Measurements from ENCODE around the gene ELOB. TPM values are rescaled to one million over a fixed set of nuclear protein-coding genes. Genes with fewer than 3 reads are reported as not detected.

ELOB gene
- total RNA-seq, 1 donor from 2014 or later: 1,184 TPM

DNA sequence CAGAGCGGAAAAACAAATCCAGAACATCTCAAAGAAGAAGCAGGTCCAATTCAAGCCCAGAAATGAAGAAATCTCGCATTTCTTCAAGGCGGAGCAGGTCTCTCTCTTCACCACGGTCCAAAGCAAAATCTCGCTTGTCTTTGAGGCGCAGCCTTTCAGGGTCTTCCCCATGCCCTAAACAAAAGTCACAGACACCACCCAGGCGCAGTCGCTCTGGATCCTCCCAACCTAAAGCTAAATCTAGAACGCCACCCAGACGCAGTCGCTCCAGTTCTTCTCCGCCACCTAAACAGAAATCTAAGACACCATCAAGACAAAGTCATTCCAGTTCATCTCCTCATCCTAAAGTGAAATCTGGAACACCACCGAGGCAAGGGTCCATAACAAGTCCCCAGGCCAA lies 14.4 kb downstream of the ELOB start:
- H3K27ac ChIP-seq: no peak overlapping the region
- no peak for DNase-seq (ENCODE audit: low spot score in 2 of 2)

DNA sequence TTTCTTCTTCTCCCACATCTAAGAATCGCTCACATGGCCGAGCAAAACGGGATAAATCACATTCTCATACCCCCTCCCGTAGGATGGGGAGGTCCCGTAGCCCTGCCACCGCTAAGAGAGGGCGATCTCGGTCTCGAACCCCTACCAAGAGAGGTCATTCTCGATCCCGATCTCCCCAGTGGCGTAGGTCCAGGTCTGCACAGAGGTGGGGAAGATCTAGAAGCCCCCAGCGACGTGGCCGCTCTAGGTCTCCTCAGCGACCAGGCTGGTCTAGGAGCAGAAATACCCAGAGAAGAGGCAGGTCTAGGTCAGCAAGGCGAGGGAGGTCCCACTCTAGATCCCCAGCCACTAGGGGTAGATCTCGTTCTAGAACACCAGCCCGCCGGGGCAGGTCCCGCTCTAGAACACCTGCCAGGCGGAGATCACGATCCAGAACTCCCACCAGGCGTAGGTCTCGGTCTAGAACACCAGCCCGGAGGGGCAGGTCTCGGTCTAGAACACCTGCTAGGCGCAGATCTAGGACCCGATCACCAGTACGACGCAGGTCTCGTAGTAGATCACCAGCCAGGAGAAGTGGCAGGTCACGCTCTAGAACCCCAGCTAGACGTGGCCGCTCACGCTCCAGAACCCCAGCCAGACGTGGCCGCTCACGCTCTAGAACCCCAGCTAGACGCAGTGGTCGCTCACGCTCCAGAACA lies 15.0 kb downstream of the ELOB start:
- no peaks in the 10 kb centered on the region for H3K4me1 ChIP-seq
- peaks cover 98 to 100% of the 10 kb centered on the region in 2 donors for H3K36me3 ChIP-seq
- DNase-seq (ENCODE audit: low spot score in 2 of 2): no peak
- TF ChIP-seq, protein P1, sequence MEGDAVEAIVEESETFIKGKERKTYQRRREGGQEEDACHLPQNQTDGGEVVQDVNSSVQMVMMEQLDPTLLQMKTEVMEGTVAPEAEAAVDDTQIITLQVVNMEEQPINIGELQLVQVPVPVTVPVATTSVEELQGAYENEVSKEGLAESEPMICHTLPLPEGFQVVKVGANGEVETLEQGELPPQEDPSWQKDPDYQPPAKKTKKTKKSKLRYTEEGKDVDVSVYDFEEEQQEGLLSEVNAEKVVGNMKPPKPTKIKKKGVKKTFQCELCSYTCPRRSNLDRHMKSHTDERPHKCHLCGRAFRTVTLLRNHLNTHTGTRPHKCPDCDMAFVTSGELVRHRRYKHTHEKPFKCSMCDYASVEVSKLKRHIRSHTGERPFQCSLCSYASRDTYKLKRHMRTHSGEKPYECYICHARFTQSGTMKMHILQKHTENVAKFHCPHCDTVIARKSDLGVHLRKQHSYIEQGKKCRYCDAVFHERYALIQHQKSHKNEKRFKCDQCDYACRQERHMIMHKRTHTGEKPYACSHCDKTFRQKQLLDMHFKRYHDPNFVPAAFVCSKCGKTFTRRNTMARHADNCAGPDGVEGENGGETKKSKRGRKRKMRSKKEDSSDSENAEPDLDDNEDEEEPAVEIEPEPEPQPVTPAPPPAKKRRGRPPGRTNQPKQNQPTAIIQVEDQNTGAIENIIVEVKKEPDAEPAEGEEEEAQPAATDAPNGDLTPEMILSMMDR (IDR thresholded peaks at IDR 0.05): no peak
- H3K27ac ChIP-seq: no peak overlapping the region
- no peaks in the 10 kb centered on the region for H3K9me3 ChIP-seq
- no peak overlapping the region for H3K4me3 ChIP-seq
- intact Hi-C loops (cut with DNase I): no loop called here
- no peaks in the 10 kb centered on the region for H3K27me3 ChIP-seq

More for the DNA sequence above, 14.4 kb downstream of the ELOB start:
- H3K4me1 ChIP-seq: no peaks in the 10 kb centered on the region
- H3K36me3 ChIP-seq: peaks cover 98 to 100% of the 10 kb centered on the region in 2 donors
- intact Hi-C loops (cut with DNase I): no loop called here
- H3K4me3 ChIP-seq: no peak overlapping the region
- TF ChIP-seq, protein P1 (IDR thresholded peaks at IDR 0.05): no peak
- no peaks in the 10 kb centered on the region for H3K9me3 ChIP-seq
- H3K27me3 ChIP-seq: no peaks in the 10 kb centered on the region

GRCh38 chr16:2761472-2761871 lies 15.6 kb downstream of the ELOB start:
- Histone ChIP-seq H3K36me3 (peaks cover 94 to 100% of the 10 kb centered on the region in 2 donors), H3K27ac (no peak overlapping the region), H3K9me3 (no peaks in the 10 kb centered on the region), H3K27me3 (no peaks in the 10 kb centered on the region), H3K4me1 (peaks cover 0 to 5% of the 10 kb centered on the region in 2 donors), H3K4me3 (no peak overlapping the region)
- DNase-seq (ENCODE audit: low spot score in 2 of 2): no peak
- TF ChIP-seq, protein P1 (IDR thresholded peaks at IDR 0.05): no peak
- intact Hi-C loops (cut with DNase I): no loop called here

GRCh38 chr16:2757344-2757743 lies 19.7 kb downstream of the ELOB start:
- H3K27ac ChIP-seq: no peak overlapping the region
- no peak overlapping the region for H3K4me3 ChIP-seq
- H3K27me3 ChIP-seq: no peaks in the 10 kb centered on the region
- TF ChIP-seq, protein P1 (IDR thresholded peaks at IDR 0.05): no peak
- intact Hi-C loops (cut with DNase I): loop anchor here (10.0 kb wide), 1 partner anchor 333 kb away; the partner anchor contains the start of gene CCNF
- H3K4me1 ChIP-seq: peaks cover 15 to 30% of the 10 kb centered on the region in 2 donors
- DNase-seq (ENCODE audit: low spot score in 2 of 2): no peak
- no peaks in the 10 kb centered on the region for H3K9me3 ChIP-seq
- peaks cover 54 to 63% of the 10 kb centered on the region in 2 donors for H3K36me3 ChIP-seq

GRCh38 chr16:2756288-2757015 lies 20.6 kb downstream of the ELOB start:
- Histone ChIP-seq H3K9me3 (no peaks in the 10 kb centered on the region), H3K4me3 (no peak overlapping the region), H3K27me3 (no peaks in the 10 kb centered on the region), H3K27ac (no peak overlapping the region), H3K36me3 (peaks cover 45 to 54% of the 10 kb centered on the region in 2 donors), H3K4me1 (peaks cover 18 to 35% of the 10 kb centered on the region in 2 donors)
- DNase-seq (ENCODE audit: low spot score in 2 of 2): no peak
- TF ChIP-seq, protein P1 (IDR thresholded peaks at IDR 0.05): no peak
- intact Hi-C loops (cut with DNase I): loop anchor here (10.0 kb wide), 1 partner anchor 332 kb away; the partner anchor contains the start of gene CCNF
